Left ventricle myocardium inferior (tissue), 1 donor: ENCODE data around the gene FGD5. TPM values are rescaled to one million over a fixed set of nuclear protein-coding genes. Genes with fewer than 3 reads are reported as not detected.

Source experiments
- DNase-seq: peaks from one replicate; pipeline ENCODE4 v3.0.0-alpha.2; 2020
- H3K27ac ChIP-seq: fragments of 200-600 bp; replicated peaks from 2 replicates; pipeline ENCODE4 v1.8.0; 2021
- H3K27me3 ChIP-seq: fragments of 200-600 bp; 2 replicates; pipeline ENCODE4 v1.8.0; 2021; ENCODE audit warnings: low read depth
- H3K36me3 ChIP-seq: fragments of 200-600 bp; 2 replicates; pipeline ENCODE4 v1.8.0; 2021
- H3K4me1 ChIP-seq: fragments of 200-600 bp; 2 replicates; pipeline ENCODE4 v1.8.0; 2021
- H3K4me3 ChIP-seq: fragments of 200-600 bp; 2 replicates; pipeline ENCODE4 v1.8.0; 2021; ENCODE audit warnings: mild to moderate bottlenecking, moderate library complexity
- H3K9me3 ChIP-seq: fragments of 200-600 bp; replicated peaks from 2 replicates; pipeline ENCODE4 v1.8.0; 2021
- CTCF ChIP-seq: fragments of 200-600 bp; IDR thresholded peaks from 2 replicates; pipeline ENCODE4 v1.8.0; 2021; ENCODE audit warnings: antibody characterized with exemption, mild to moderate bottlenecking, borderline replicate concordance
- intact Hi-C: fragments of 100-400 bp; cut with micrococcal nuclease; formaldehyde crosslinking; loops from one replicate; pipeline ENCODE4 v1.11.0; 2022
- total RNA-seq: library from RNA; stranded (reverse); fragmentation: NEBNext Ultra II Directional; extraction: Animal tissue kit (Norgen Biotek cat#: 25700); gene quantifications from one replicate; pipeline ENCODE4 v1.2.1, GENCODE V29; 2021
- donor health status: DM: no; HTN: yes; CAD: no; lungs with severe emphysema.

Gene FGD5
- total RNA-seq, 1 donor from 2014 or later = 13.9 TPM

- intact Hi-C loops = no loop called here
- no peak for TF ChIP-seq CTCF
- Histone ChIP-seq H3K4me1 (peaks cover under 1% of the 10 kb centered on the region), H3K4me3 (no peak overlapping the region), H3K36me3 (peaks cover 20% of the 10 kb centered on the region), H3K9me3 (no peaks in the 10 kb centered on the region), H3K27ac (no peak overlapping the region), H3K27me3 (no peaks in the 10 kb centered on the region)
- DNase-seq = no peak
These were observed 107.8 kb downstream of the FGD5 start for GRCh38 chr3:14926592-14926991.

GRCh38 chr3:14927308-14927707 is 108.5 kb downstream of the FGD5 start:
- H3K36me3 ChIP-seq = peaks cover 26% of the 10 kb centered on the region
- no peaks in the 10 kb centered on the region for H3K4me1 ChIP-seq
- H3K4me3 ChIP-seq = no peak overlapping the region
- TF ChIP-seq CTCF = no peak
- intact Hi-C loops = no loop called here
- DNase-seq = no peak
- no peaks in the 10 kb centered on the region for H3K9me3 ChIP-seq
- H3K27ac ChIP-seq = no peak overlapping the region
- H3K27me3 ChIP-seq = no peaks in the 10 kb centered on the region

GRCh38 chr3:14929310-14930074 is 110.7 kb downstream of the FGD5 start:
- TF ChIP-seq CTCF = no peak
- Histone ChIP-seq H3K27me3 (no peaks in the 10 kb centered on the region), H3K27ac (no peak overlapping the region), H3K4me3 (no peak overlapping the region), H3K36me3 (peaks cover 30% of the 10 kb centered on the region), H3K4me1 (no peaks in the 10 kb centered on the region), H3K9me3 (no peaks in the 10 kb centered on the region)
- intact Hi-C loops = no loop called here
- no peak for DNase-seq

- peaks cover 25% of the 10 kb centered on the region for H3K36me3 ChIP-seq
- TF ChIP-seq CTCF = no peak
These were observed 115.2 kb downstream of the FGD5 start for GRCh38 chr3:14933820-14934425.

GRCh38 chr3:14935592-14936345 is 117.0 kb downstream of the FGD5 start:
- Histone ChIP-seq H3K9me3 (no peaks in the 10 kb centered on the region), H3K4me3 (no peak overlapping the region), H3K4me1 (no peaks in the 10 kb centered on the region), H3K36me3 (peaks cover 25% of the 10 kb centered on the region), H3K27me3 (no peaks in the 10 kb centered on the region), H3K27ac (no peak overlapping the region)
- intact Hi-C loops = no loop called here
- no peak for TF ChIP-seq CTCF
- DNase-seq = no peak

More at GRCh38 chr3:14933820-14934425, 115.2 kb downstream of the FGD5 start:
- no peaks in the 10 kb centered on the region for H3K27me3 ChIP-seq
- no peak for DNase-seq
- intact Hi-C loops = no loop called here
- no peaks in the 10 kb centered on the region for H3K4me1 ChIP-seq
- H3K9me3 ChIP-seq = no peaks in the 10 kb centered on the region
- no peak overlapping the region for H3K4me3 ChIP-seq
- H3K27ac ChIP-seq = no peak overlapping the region
